NCI-H524 (cell line): ENCODE results near the gene CRCP.

Experiments
- DNase-seq, 2 experiments: peaks; one replicate each; lab custom pipeline; 2025; lab: John Stamatoyannopoulos, UW

Gene CRCP

DNA sequence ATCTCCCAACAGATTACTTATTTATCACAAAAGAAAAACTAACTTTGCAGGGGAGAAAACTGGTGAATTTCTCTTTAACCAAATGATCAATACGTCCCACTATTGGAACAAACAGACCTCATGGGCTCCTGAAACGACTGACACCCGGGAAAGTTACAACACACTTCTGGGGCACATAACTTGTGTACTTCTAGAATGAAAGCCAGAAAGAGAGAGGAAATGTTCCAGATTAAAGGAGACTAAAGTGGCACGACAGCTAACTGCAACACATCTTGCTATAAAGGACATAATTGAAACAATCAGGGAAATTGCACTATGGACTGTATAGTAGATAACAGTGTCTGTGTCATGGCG is 75.8 kb downstream of the CRCP start:
- DNase-seq = no peak

DNA sequence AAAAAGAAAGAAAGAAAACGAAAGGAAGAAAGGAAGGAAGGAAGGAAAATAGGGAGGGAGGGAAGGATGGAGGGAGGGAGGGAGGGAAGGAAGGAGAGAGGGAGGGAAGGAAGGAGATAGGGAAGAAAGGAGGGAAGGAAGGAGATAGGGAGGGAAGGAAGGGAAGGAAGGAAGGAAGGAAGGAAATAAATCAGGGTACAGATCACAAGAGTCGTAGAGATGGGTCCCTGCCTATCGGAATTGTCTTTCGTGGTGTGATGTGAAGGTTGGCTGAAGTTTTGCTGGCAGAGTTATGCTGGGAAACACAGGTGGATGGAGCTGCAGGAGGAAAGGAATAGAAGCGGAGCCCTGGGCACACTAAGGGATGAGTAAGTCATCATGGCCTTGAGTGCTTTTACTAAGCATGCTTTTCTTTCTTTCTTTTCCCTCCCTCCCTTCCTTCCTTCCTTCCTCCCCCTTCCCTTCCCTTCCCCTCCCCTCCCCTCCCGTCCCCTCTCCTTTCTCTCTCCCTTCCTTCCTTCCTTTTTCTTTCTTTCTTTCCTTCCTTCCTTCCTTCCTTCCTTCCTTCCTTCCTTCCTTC is 78.6 kb downstream of the CRCP start:
- no peak for DNase-seq

DNA sequence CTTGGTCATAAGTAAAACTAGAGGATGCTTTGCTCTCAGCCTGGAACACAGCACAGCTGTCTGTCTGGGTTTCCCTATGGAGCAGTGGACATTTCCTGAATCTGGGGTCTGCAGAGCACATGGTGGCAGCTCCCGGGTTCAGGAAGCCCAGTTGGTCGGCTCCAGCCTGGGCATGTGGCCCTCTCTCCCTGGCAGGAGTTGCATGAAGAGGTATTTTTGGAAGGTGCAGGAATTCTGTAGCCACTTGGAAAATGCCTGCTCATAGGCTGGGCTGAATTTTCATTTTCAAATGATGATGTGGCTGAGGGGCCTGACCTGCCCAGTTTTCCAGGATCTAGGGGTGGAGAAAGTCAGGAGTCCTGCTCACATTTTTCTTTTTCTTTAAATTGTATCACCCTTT is 83.8 kb downstream of the CRCP start:
- no peak for DNase-seq

DNA sequence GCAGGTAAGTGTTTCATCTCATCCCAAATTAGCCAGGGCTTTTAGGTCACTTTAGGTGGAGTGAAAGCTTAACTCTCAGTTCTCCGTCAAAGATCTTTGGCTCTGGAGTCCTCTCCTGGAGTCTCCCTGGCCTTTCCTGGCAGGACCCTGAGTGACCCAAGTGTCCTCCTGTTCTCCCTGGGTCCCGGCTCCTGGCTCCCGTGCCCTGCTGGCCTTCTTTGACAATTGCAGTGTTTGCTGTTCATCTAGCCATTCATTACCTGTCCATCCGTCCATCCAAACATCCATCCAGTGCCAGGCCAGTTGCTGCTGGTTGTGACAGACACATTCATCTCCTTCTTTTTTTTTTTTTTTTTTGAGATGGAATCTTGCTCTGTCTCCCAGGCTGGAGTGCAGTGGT is 84.3 kb downstream of the CRCP start:
- DNase-seq = no peak

DNA sequence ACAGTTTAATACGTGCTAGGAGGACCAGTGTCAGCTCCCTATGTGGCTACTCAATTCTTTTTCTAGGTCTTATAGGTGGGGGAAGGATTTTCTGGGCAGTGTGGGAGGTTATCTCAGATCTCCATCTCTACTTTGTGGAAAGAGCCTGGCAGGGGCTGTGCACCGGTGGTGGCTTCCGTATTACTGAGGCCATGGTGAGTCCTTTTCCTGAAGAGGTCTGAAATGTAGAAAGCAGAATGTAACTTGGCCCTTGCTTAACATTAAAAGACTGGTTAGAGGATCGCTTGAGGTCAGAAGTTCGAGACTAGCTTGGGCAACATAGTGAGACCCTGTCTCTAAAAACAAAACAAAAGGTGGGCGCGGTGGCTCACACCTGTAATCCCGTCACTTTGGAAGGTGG is 87.8 kb downstream of the CRCP start:
- DNase-seq = no peak
